ENCODE data around the gene ABCB11.

GRCh38 chr2:168952424-168952823 lies 78.7 kb downstream of the ABCB11 start:
- TF ChIP-seq EZH2 (IDR thresholded peaks at IDR 0.05) (no peak), CTCF (IDR thresholded peaks at IDR 0.05) (no peak), EZH2phosphoT487 (IDR thresholded peaks at IDR 0.05) (no peak)

Data from neural progenitor cell (in vitro differentiated cells).